Measurements from ENCODE around the gene PGAP1.

PGAP1 gene

GRCh38 chr2:196899976-196900375 lies 26.5 kb downstream of the PGAP1 start:
- in situ Hi-C loops (cut with MboI; ENCODE audit: low sequenced_read_pairs), result no loop called here

- in situ Hi-C loops (cut with MboI; ENCODE audit: low sequenced_read_pairs), result no loop called here
Observed at GRCh38 chr2:196891136-196891535, 35.4 kb downstream of the PGAP1 start.

- in situ Hi-C loops (cut with MboI; ENCODE audit: low sequenced_read_pairs), result no loop called here
Observed at GRCh38 chr2:196887431-196887830, 39.1 kb downstream of the PGAP1 start.

- in situ Hi-C loops (cut with MboI; ENCODE audit: low sequenced_read_pairs), result no loop called here
Observed at GRCh38 chr2:196884368-196884767, 42.1 kb downstream of the PGAP1 start.

GRCh38 chr2:196876364-196876763 lies 50.1 kb downstream of the PGAP1 start:
- in situ Hi-C loops (cut with MboI; ENCODE audit: low sequenced_read_pairs), result no loop called here

- in situ Hi-C loops (cut with MboI; ENCODE audit: low sequenced_read_pairs), result no loop called here
Observed at GRCh38 chr2:196875414-196875813, 51.1 kb downstream of the PGAP1 start.

GRCh38 chr2:196873511-196873910 lies 53.0 kb downstream of the PGAP1 start:
- in situ Hi-C loops (cut with MboI; ENCODE audit: low sequenced_read_pairs), result no loop called here

GRCh38 chr2:196854629-196855028 lies 71.9 kb downstream of the PGAP1 start:
- in situ Hi-C loops (cut with MboI; ENCODE audit: low sequenced_read_pairs), result no loop called here

GRCh38 chr2:196853301-196854087 lies 73.0 kb downstream of the PGAP1 start:
- in situ Hi-C loops (cut with MboI; ENCODE audit: low sequenced_read_pairs), result no loop called here

- in situ Hi-C loops (cut with MboI; ENCODE audit: low sequenced_read_pairs), result no loop called here
Observed at GRCh38 chr2:196851088-196851487, 75.4 kb downstream of the PGAP1 start.

GRCh38 chr2:196849895-196850294 lies 76.6 kb downstream of the PGAP1 start:
- in situ Hi-C loops (cut with MboI; ENCODE audit: low sequenced_read_pairs), result no loop called here

GRCh38 chr2:196846295-196846694 lies 80.2 kb downstream of the PGAP1 start:
- in situ Hi-C loops (cut with MboI; ENCODE audit: low sequenced_read_pairs), result no loop called here

GRCh38 chr2:196845371-196845770 lies 81.1 kb downstream of the PGAP1 start:
- in situ Hi-C loops (cut with MboI; ENCODE audit: low sequenced_read_pairs), result no loop called here

- in situ Hi-C loops (cut with MboI; ENCODE audit: low sequenced_read_pairs), result no loop called here
Observed at GRCh38 chr2:196840171-196840570, 86.3 kb downstream of the PGAP1 start.

GRCh38 chr2:196839574-196839973 lies 86.9 kb downstream of the PGAP1 start:
- in situ Hi-C loops (cut with MboI; ENCODE audit: low sequenced_read_pairs), result no loop called here

- in situ Hi-C loops (cut with MboI; ENCODE audit: low sequenced_read_pairs), result no loop called here
Observed at GRCh38 chr2:196836440-196836839, 90.1 kb downstream of the PGAP1 start.

GRCh38 chr2:196830701-196831100 lies 95.8 kb downstream of the PGAP1 start:
- in situ Hi-C loops (cut with MboI; ENCODE audit: low sequenced_read_pairs), result no loop called here

- in situ Hi-C loops (cut with MboI; ENCODE audit: low sequenced_read_pairs), result no loop called here
Observed at GRCh38 chr2:196827356-196827755, 99.2 kb downstream of the PGAP1 start.

GRCh38 chr2:196823750-196824522 lies 102.6 kb downstream of the PGAP1 start:
- in situ Hi-C loops (cut with MboI; ENCODE audit: low sequenced_read_pairs), result no loop called here

- in situ Hi-C loops (cut with MboI; ENCODE audit: low sequenced_read_pairs), result no loop called here
Observed at GRCh38 chr2:196821195-196821594, 105.3 kb downstream of the PGAP1 start.

- in situ Hi-C loops (cut with MboI; ENCODE audit: low sequenced_read_pairs), result no loop called here
Observed at GRCh38 chr2:196809260-196809659, 117.2 kb downstream of the PGAP1 start, which contains the start of gene C2orf66. Gene C2orf66 (minus strand): TSS chr2:196809355. CDS start chr2:196809336, 19 bp downstream.

- in situ Hi-C loops (cut with MboI; ENCODE audit: low sequenced_read_pairs), result no loop called here
Observed at GRCh38 chr2:196808083-196808665, 118.3 kb downstream of the PGAP1 start.
